Measurements from ENCODE around the gene MAML2.

Gene MAML2

DNA sequence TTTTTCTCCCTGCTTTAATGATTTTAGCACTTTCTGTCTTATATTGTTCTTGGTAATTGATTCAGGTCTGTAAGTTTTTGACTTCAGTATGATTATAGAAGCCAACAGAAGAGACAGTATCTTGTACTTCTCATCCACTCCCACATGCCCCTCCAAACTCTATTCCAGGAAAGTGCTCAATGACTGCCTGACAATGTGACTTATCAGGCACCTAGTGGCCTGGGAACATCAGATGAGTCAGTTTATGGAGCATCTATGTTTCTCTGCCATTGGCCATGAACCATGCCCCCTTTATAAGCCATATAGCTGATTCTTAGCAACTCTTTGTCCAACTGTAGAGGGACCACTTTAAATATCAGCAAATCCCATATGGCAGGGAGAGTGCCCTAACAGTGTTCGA, 239.9 kb downstream of the MAML2 start:
- H4K8ac ChIP-seq (ENCODE audit: low read length), result no peak overlapping the region
- peak overlapping the region; percentile 37 to 58 for H3K18ac ChIP-seq (ENCODE audit: low read depth in 1 of 2, low read length in 2 of 2)
- H2BK5ac ChIP-seq (ENCODE audit: low read depth, low read length, poor library complexity, severe bottlenecking), result peak overlapping the region; percentile 24
- H2BK15ac ChIP-seq (ENCODE audit: low read depth, poor library complexity, severe bottlenecking), result no peak overlapping the region
- H3K27ac ChIP-seq (ENCODE audit: low read length, poor library complexity, severe bottlenecking), result peak overlapping the region; percentile 97
- H3K9ac ChIP-seq (ENCODE audit: low read length), result peak overlapping the region; percentile 62
- H3K4me1 ChIP-seq (ENCODE audit: control insufficient read depth, insufficient read depth, low read depth, low read length), result peaks cover 5% of the 10 kb centered on the region
- no peak overlapping the region for H3K23ac ChIP-seq (ENCODE audit: low read length in 2 of 2)
- no peak overlapping the region for H3K4me2 ChIP-seq (ENCODE audit: low read length, poor library complexity, severe bottlenecking)
- H3K79me1 ChIP-seq (replicated peaks; ENCODE audit: low read length, poor library complexity, severe bottlenecking), result peaks cover 21% of the 10 kb centered on the region
- no peak for DNase-seq
- peak overlapping the region; percentile 81 for H2BK120ac ChIP-seq (ENCODE audit: low read depth, low read length)
- no peaks in the 10 kb centered on the region for H3K36me3 ChIP-seq (ENCODE audit: control insufficient read depth in 1 of 2, insufficient read depth in 2 of 2, low read depth in 1 of 2, low read length in 2 of 2)
- H2AFZ ChIP-seq (ENCODE audit: low read depth, low read length), result no peak overlapping the region
- H2BK12ac ChIP-seq (ENCODE audit: low read length in 2 of 2), result peak overlapping the region in 1 of 2 experiments; percentile 21
- H2AK5ac ChIP-seq (ENCODE audit: low read length, severe bottlenecking), result peak overlapping the region; percentile 73
- peak overlapping the region in 1 of 2 experiments; percentile 77 for H3K4ac ChIP-seq (ENCODE audit: low read depth in 1 of 2, low read length in 2 of 2)
- H3K4me3 ChIP-seq (ENCODE audit: insufficient read depth in 1 of 2, low read depth in 1 of 2, low read length in 2 of 2), result no peak overlapping the region
- 90% methylated on average over 1 of the region's 1 CpG for WGBS
- H3K9me3 ChIP-seq (ENCODE audit: control insufficient read depth, low read length), result no peaks in the 10 kb centered on the region
- no peaks in the 10 kb centered on the region for H3K27me3 ChIP-seq (ENCODE audit: control insufficient read depth in 1 of 2, insufficient read depth in 1 of 2, low read length in 2 of 2)
- no peak overlapping the region for H3K14ac ChIP-seq (ENCODE audit: low read length in 2 of 2)
- H4K91ac ChIP-seq (ENCODE audit: low read length), result no peak overlapping the region

DNA sequence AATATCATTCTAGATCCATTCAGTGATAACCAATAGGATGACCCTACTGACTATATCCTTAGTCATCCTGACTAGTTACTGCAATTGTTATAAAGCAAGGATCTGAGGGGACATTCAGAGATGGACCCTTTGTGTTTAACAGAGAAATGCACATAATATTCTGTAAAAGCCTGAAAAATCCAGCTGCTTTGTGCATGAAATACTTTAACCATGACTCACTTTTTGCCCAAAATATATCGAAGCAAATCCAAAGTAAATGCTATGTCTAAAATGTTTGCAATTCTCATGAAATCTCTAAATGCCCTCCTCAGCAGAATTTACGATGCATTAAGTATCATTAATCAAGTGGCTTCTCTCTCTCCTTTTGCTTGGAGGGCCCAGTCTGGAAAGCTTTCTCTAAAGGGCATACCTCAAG, 240.3 kb downstream of the MAML2 start:
- Histone ChIP-seq H3K14ac (ENCODE audit: low read length in 2 of 2) (no peak overlapping the region), H3K4me3 (ENCODE audit: insufficient read depth in 1 of 2, low read depth in 1 of 2, low read length in 2 of 2) (no peak overlapping the region), H3K27ac (ENCODE audit: low read length, poor library complexity, severe bottlenecking) (peak overlapping the region; percentile 97), H3K27me3 (ENCODE audit: control insufficient read depth in 1 of 2, insufficient read depth in 1 of 2, low read length in 2 of 2) (no peaks in the 10 kb centered on the region), H3K4me2 (ENCODE audit: low read length, poor library complexity, severe bottlenecking) (no peak overlapping the region), H3K79me1 (replicated peaks; ENCODE audit: low read length, poor library complexity, severe bottlenecking) (peaks cover 18% of the 10 kb centered on the region), H2AFZ (ENCODE audit: low read depth, low read length) (no peak overlapping the region), H2BK5ac (ENCODE audit: low read depth, low read length, poor library complexity, severe bottlenecking) (no peak overlapping the region), H3K9me3 (ENCODE audit: control insufficient read depth, low read length) (no peaks in the 10 kb centered on the region), H2BK12ac (ENCODE audit: low read length in 2 of 2) (no peak overlapping the region), H3K4ac (ENCODE audit: low read depth in 1 of 2, low read length in 2 of 2) (no peak overlapping the region), H2AK5ac (ENCODE audit: low read length, severe bottlenecking) (no peak overlapping the region), H3K9ac (ENCODE audit: low read length) (peak overlapping the region; percentile 62), H4K8ac (ENCODE audit: low read length) (no peak overlapping the region), H2BK15ac (ENCODE audit: low read depth, poor library complexity, severe bottlenecking) (no peak overlapping the region), H3K23ac (ENCODE audit: low read length in 2 of 2) (no peak overlapping the region), H2BK120ac (ENCODE audit: low read depth, low read length) (no peak overlapping the region), H3K18ac (ENCODE audit: low read depth in 1 of 2, low read length in 2 of 2) (no peak overlapping the region), H3K36me3 (ENCODE audit: control insufficient read depth in 1 of 2, insufficient read depth in 2 of 2, low read depth in 1 of 2, low read length in 2 of 2) (no peaks in the 10 kb centered on the region), H4K91ac (ENCODE audit: low read length) (no peak overlapping the region), H3K4me1 (ENCODE audit: control insufficient read depth, insufficient read depth, low read depth, low read length) (peaks cover 8% of the 10 kb centered on the region)
- 3% methylated on average over 2 of the region's 2 CpGs for WGBS
- peak; percentile 57 for DNase-seq

DNA sequence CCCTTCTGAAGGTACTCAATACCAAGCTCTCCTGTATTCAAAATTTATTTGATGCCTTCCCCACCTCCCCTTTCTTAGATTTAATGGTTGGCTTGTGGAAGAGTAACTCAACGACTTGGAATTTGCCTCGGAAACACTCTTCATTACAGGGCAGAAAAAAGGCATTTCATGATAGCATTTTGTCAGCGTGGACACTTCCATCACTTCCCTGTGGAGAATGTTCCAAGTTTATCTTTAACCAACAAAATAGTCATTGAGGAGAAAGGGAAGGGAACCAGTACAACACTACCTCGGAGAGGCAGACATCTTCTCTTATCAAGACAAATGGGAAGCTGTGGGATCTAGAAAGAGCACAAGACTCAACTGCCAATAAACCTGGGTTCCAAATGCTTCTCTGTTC, 241.8 kb downstream of the MAML2 start:
- Histone ChIP-seq H3K27me3 (ENCODE audit: control insufficient read depth in 1 of 2, insufficient read depth in 1 of 2, low read length in 2 of 2) (no peaks in the 10 kb centered on the region), H4K8ac (ENCODE audit: low read length) (no peak overlapping the region), H2AFZ (ENCODE audit: low read depth, low read length) (no peak overlapping the region), H3K79me1 (replicated peaks; ENCODE audit: low read length, poor library complexity, severe bottlenecking) (peaks cover 18% of the 10 kb centered on the region), H2AK5ac (ENCODE audit: low read length, severe bottlenecking) (peak overlapping the region; percentile 86), H4K91ac (ENCODE audit: low read length) (no peak overlapping the region), H3K18ac (ENCODE audit: low read depth in 1 of 2, low read length in 2 of 2) (peak overlapping the region in 1 of 2 experiments; percentile 21), H3K9ac (ENCODE audit: low read length) (no peak overlapping the region), H2BK12ac (ENCODE audit: low read length in 2 of 2) (no peak overlapping the region), H3K4ac (ENCODE audit: low read depth in 1 of 2, low read length in 2 of 2) (no peak overlapping the region), H2BK120ac (ENCODE audit: low read depth, low read length) (peak overlapping the region; percentile 15), H3K36me3 (ENCODE audit: control insufficient read depth in 1 of 2, insufficient read depth in 2 of 2, low read depth in 1 of 2, low read length in 2 of 2) (no peaks in the 10 kb centered on the region), H3K14ac (ENCODE audit: low read length in 2 of 2) (no peak overlapping the region), H3K9me3 (ENCODE audit: control insufficient read depth, low read length) (no peaks in the 10 kb centered on the region), H3K27ac (ENCODE audit: low read length, poor library complexity, severe bottlenecking) (peak overlapping the region; percentile 93), H3K4me3 (ENCODE audit: insufficient read depth in 1 of 2, low read depth in 1 of 2, low read length in 2 of 2) (no peak overlapping the region), H3K4me2 (ENCODE audit: low read length, poor library complexity, severe bottlenecking) (no peak overlapping the region), H3K23ac (ENCODE audit: low read length in 2 of 2) (no peak overlapping the region), H3K4me1 (ENCODE audit: control insufficient read depth, insufficient read depth, low read depth, low read length) (peaks cover 8% of the 10 kb centered on the region), H2BK15ac (ENCODE audit: low read depth, poor library complexity, severe bottlenecking) (no peak overlapping the region), H2BK5ac (ENCODE audit: low read depth, low read length, poor library complexity, severe bottlenecking) (peak overlapping the region; percentile 88)
- 91% methylated on average over 2 of the region's 4 CpGs for WGBS
- DNase-seq, result no peak

DNA sequence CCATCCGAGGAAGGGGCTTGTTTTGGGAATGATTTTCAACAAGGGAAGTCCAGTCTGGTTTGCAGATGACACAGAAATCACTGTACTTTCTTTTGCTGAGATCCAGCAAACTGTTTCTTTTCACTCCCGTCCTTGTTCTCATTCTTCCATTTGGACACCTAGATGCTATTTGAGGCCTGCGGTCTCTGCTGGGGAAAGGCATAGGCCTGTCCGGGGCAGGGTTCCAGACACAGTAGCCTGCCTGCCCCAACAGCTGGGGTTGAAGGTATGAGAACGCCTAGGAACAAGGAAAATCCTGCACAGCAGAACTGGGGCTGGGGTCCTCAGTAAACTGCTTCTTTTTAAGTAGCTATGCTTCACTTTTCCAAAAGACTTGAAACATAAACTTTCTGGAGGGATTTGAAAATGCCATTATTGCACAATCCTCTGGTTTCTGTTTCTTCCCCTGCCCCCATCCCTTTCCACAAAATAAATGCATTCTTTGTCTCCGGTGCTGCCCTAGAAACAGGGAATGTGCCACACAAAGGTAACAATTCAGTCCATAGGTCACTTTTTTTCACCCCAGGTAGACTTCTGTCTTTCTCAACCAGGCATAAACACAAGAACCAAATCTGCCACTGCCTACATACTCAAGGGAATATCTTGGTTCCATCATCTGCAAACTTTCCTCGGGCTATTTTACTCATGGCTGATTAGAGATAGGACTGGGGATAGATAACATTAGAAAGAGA, 244.3 kb downstream of the MAML2 start:
- H3K4ac ChIP-seq (ENCODE audit: low read depth in 1 of 2, low read length in 2 of 2), result peak overlapping the region; percentile 2 to 71
- H3K9me3 ChIP-seq (ENCODE audit: control insufficient read depth, low read length), result no peaks in the 10 kb centered on the region
- H2BK15ac ChIP-seq (ENCODE audit: low read depth, poor library complexity, severe bottlenecking), result peak overlapping the region; percentile 55
- H2AFZ ChIP-seq (ENCODE audit: low read depth, low read length), result no peak overlapping the region
- H3K4me3 ChIP-seq (ENCODE audit: insufficient read depth in 1 of 2, low read depth in 1 of 2, low read length in 2 of 2), result peak overlapping the region in 1 of 2 experiments; percentile 46
- WGBS, result 74% methylated on average over 7 of the region's 7 CpGs
- H3K9ac ChIP-seq (ENCODE audit: low read length), result peak overlapping the region; percentile 70
- peak overlapping the region; percentile 21 for H4K8ac ChIP-seq (ENCODE audit: low read length)
- H3K18ac ChIP-seq (ENCODE audit: low read depth in 1 of 2, low read length in 2 of 2), result peak overlapping the region; percentile 79 to 97
- peak overlapping the region; percentile 57 to 95 for H2BK12ac ChIP-seq (ENCODE audit: low read length in 2 of 2)
- H3K27me3 ChIP-seq (ENCODE audit: control insufficient read depth in 1 of 2, insufficient read depth in 1 of 2, low read length in 2 of 2), result no peaks in the 10 kb centered on the region
- no peak overlapping the region for H3K23ac ChIP-seq (ENCODE audit: low read length in 2 of 2)
- H3K4me1 ChIP-seq (ENCODE audit: control insufficient read depth, insufficient read depth, low read depth, low read length), result peaks cover 10% of the 10 kb centered on the region
- H3K79me1 ChIP-seq (replicated peaks; ENCODE audit: low read length, poor library complexity, severe bottlenecking), result peaks cover 16% of the 10 kb centered on the region
- H2BK120ac ChIP-seq (ENCODE audit: low read depth, low read length), result peak overlapping the region; percentile 29
- peak; percentile 81 for DNase-seq
- H2AK5ac ChIP-seq (ENCODE audit: low read length, severe bottlenecking), result peak overlapping the region; percentile 81
- H4K91ac ChIP-seq (ENCODE audit: low read length), result peak overlapping the region; percentile 5
- no peaks in the 10 kb centered on the region for H3K36me3 ChIP-seq (ENCODE audit: control insufficient read depth in 1 of 2, insufficient read depth in 2 of 2, low read depth in 1 of 2, low read length in 2 of 2)
- H3K27ac ChIP-seq (ENCODE audit: low read length, poor library complexity, severe bottlenecking), result peak overlapping the region; percentile 79
- no peak overlapping the region for H3K4me2 ChIP-seq (ENCODE audit: low read length, poor library complexity, severe bottlenecking)
- no peak overlapping the region for H3K14ac ChIP-seq (ENCODE audit: low read length in 2 of 2)
- H2BK5ac ChIP-seq (ENCODE audit: low read depth, low read length, poor library complexity, severe bottlenecking), result peak overlapping the region; percentile 80

All from mesenchymal stem cell (in vitro differentiated cells and primary cell).